SIG-M5 (cell line): ENCODE results near the gene DLGAP4.

ENCODE experiments used
- DNase-seq: peaks from one replicate; lab custom pipeline; 2025; lab: John Stamatoyannopoulos, UW

The DLGAP4 gene

GRCh38 chr20:36274181-36274841 lies 31.8 kb upstream of the DLGAP4 start:
- no peak for DNase-seq

- no peak for DNase-seq
Measured at GRCh38 chr20:36275011-36275410, 31.1 kb upstream of the DLGAP4 start.

GRCh38 chr20:36275441-36276189 lies 30.5 kb upstream of the DLGAP4 start:
- DNase-seq, result no peak

GRCh38 chr20:36277546-36277945 lies 28.6 kb upstream of the DLGAP4 start:
- DNase-seq, result no peak

- no peak for DNase-seq
Measured at GRCh38 chr20:36279362-36279761, 26.8 kb upstream of the DLGAP4 start.

GRCh38 chr20:36279776-36280175 lies 26.4 kb upstream of the DLGAP4 start:
- DNase-seq, result no peak

GRCh38 chr20:36281785-36282380 lies 24.3 kb upstream of the DLGAP4 start:
- no peak for DNase-seq

- DNase-seq, result no peak
Measured at GRCh38 chr20:36284751-36285150, 21.4 kb upstream of the DLGAP4 start.

GRCh38 chr20:36285746-36286447 lies 20.2 kb upstream of the DLGAP4 start:
- DNase-seq, result no peak

- no peak for DNase-seq
Measured at GRCh38 chr20:36297656-36298055, 8.5 kb upstream of the DLGAP4 start.

- no peak for DNase-seq
Measured at GRCh38 chr20:36298061-36298460, 8.1 kb upstream of the DLGAP4 start.

GRCh38 chr20:36298795-36299339 lies 7.3 kb upstream of the DLGAP4 start:
- no peak for DNase-seq

GRCh38 chr20:36299459-36299858 lies 6.7 kb upstream of the DLGAP4 start:
- DNase-seq, result no peak

GRCh38 chr20:36301359-36302119 lies 4.6 kb upstream of the DLGAP4 start:
- no peak for DNase-seq

- no peak for DNase-seq
Measured at GRCh38 chr20:36303020-36303595, 3.0 kb upstream of the DLGAP4 start.

GRCh38 chr20:36303831-36304230 lies 2.3 kb upstream of the DLGAP4 start:
- no peak for DNase-seq

- DNase-seq, result no peak
Measured at GRCh38 chr20:36304786-36305495, 1.2 kb upstream of the DLGAP4 start.

GRCh38 chr20:36306553-36307411 lies 643 bp downstream of the DLGAP4 start:
- no peak for DNase-seq
